Mesenteric fat pad (tissue), 1 donor: Measurements from ENCODE around the gene TMEM260. TPM values are rescaled to one million over a fixed set of nuclear protein-coding genes. Genes with fewer than 3 reads are reported as not detected.
"Not testable (repeated sequence)": the region's sequence is repeated elsewhere in the genome, so short reads cannot be mapped to it uniquely, and the experiment has no call there.

Experiments
- DNase-seq: peaks from one replicate; pipeline ENCODE4 v3.0.0-alpha.2; 2020; ENCODE audit warnings: low spot score
- total RNA-seq: library from RNA; stranded (reverse); fragmentation: NEBNext Ultra II Directional; extraction: Animal tissue kit (Norgen Biotek cat#: 25700); gene quantifications from one replicate; pipeline ENCODE4 v1.2.1, GENCODE V29; 2021
- donor health status: DM: yes; HTN: yes; CAD: no.

Gene TMEM260
- total RNA-seq, 1 donor from 2014 or later: 11.9 TPM

- DNase-seq: no peak
Observed at GRCh38 chr14:56598519-56598918, 18.9 kb downstream of the TMEM260 start.

- DNase-seq: no peak
Observed at GRCh38 chr14:56603648-56604047, 24.1 kb downstream of the TMEM260 start.

DNA sequence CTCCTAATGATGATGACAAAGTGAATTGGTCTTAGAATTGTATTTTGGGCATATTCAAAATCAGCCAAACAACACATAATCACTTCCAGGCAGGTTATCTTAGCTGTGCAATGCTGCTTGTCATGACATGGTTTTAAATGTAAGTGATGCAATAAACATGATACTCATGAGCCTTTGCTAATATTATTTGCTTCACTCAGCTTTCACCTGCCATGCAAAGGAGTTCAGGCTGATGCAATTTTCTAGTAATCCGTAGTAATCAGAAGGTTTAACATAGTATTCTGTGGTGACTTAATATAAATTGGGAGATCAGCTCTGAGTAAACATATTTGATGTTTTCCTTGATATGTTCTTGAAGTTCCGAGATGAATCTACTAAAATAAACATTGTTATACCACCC is 29.1 kb downstream of the TMEM260 start:
- DNase-seq: no peak

DNA sequence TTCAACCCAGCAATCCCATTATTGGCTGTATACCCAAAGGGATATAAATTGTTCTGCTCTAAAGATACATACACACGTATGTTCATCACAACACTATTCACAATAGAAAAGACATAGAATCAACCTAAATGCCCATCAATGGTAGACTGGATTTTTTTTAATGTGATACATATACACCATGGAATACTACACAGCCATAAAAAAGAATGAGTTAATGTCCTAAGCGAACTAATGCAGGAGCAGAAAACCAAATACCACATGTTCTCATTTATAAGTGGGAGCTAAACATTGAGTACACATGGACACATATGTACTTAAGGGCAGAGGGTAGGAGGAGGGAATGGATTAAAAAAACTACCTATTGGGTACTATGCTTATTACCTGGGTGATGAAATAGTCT is 32.1 kb downstream of the TMEM260 start:
- DNase-seq: not testable (repeated sequence)

- no peak for DNase-seq
Observed at GRCh38 chr14:56617084-56617483, 37.5 kb downstream of the TMEM260 start.

DNA sequence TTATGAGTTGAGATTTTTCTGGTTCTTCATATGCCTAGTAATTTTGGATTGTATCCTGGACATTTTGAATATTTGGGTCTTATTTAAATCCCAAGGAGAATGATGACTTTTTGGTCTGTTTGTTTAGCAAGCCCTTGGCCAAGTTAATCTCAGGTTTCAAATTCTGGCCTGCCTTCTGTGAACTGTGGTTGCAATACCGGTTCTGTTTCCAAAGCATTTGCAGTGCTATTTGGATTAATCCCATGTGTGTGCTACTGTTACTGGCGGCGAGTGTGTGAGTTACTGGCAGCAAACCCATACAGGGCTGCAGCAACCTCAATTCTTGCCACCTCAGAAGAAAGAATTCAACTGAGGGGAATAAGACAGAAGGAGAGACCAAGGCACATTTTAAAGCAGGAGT is 51.1 kb downstream of the TMEM260 start:
- DNase-seq: no peak

GRCh38 chr14:56632195-56632594 is 52.6 kb downstream of the TMEM260 start:
- DNase-seq: no peak

DNA sequence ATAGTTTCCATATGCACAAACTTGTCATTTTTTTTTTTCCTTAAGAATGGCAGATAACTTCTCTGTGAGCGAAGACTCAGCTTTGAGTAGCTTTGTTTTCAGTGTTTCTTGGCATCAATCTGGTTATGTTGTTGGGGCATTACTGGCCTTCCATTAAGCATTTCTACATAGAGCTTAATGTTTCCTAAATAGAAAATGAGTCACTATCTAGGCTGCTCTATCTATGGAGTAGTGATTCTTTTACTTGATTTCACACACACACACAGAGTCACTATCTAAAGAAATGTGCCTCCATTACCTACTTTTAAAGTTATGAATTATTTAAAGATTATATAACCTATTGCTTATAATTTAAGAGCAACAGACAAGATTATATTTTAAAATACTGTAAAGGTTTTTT is 53.9 kb downstream of the TMEM260 start:
- DNase-seq: no peak

DNA sequence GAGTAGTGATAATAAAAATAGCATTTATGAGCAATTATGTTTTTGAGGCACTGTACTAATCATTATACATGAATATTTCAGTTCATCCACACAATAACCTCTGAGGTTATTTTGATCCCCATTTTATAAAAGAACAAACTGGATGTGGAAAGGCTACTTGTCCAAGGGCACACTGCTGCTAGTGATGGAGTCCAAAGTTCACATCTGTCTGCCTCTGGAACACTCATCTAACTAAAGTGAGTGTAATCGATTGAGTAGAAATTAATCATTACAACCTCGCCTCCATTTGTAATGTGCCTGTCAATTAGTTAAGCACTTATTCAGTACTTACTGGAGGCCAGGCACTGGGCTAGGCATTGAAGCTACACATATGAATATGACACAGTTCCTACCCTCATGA is 55.4 kb downstream of the TMEM260 start:
- no peak for DNase-seq

DNA sequence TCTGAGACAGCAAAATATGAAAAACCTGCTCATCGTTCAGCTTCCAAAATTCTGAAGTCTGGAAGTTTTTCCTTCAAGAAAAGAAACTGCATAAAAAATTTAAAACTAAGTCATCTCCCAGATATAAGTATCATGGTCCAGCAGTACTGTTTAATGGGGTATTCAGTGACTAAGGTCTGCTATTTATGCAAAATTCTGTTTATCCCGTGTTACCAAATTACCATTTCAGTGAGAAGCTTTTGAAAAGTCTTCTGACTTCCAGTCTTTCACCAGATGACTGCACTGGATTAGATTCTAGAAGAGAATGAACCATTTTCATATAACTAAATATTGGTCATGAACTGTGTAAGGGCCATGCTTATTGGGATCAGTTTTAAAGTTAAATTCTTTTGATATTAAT is 67.9 kb downstream of the TMEM260 start:
- DNase-seq: no peak

DNA sequence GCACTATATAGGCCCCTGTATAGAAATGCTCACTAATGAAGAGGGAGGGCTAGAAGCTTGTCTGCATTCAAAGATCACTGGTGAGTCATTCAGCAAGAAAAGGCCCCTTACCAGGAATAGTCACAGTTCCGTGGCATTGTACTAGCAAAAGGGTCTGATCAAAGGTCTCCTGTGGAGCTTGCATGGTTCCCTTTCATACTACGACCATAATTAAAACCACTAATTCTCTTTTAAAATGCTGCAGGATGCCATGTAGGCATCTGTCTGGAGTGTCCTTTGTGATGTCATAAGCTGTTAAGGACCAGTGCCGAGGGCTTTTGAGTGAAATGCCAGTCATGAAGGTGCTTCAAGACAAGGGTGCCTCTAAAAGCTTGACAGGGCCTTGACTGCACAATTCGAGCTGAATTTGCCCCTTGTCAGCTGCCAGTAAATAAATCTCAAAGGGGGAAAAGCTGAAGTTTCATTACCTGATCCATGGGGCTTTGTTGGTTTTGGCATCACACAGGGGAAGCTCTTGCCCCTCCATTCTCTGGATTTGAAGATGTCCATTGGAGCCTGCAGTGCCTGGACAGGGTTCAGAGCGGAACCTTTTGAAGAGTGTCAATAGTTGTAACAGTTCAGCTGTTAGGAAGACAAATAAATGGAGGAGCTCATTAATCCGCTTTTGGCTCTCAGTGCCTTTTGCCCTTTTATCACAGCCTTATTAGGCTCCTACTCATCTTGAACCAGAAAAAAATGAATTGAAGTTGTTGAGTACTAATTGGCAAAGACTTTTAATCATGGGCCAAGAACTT is 69.1 kb downstream of the TMEM260 start:
- DNase-seq: no peak

- no peak for DNase-seq
Observed at GRCh38 chr14:56649382-56649781, 69.8 kb downstream of the TMEM260 start.

- DNase-seq: no peak
Observed at GRCh38 chr14:56650048-56650447, 70.5 kb downstream of the TMEM260 start.

DNA sequence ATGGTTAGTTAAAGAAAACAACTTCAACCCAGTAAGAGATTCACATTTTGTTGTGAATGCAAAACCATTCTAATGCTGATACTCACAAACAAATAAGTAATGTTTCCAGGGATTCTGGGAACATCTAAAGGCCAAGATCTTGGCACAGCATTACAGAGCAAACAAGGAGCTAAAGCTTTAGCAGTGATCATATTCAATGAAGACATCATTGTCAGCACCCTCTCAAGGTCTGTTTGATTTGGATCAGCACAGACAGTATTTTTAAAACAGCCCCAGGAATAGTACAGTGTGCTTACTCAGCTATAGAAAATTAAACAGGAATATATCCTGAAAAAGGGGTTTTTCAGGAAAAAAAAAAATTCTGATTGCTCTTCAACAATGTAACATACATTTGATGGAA is 71.4 kb downstream of the TMEM260 start:
- no peak for DNase-seq

DNA sequence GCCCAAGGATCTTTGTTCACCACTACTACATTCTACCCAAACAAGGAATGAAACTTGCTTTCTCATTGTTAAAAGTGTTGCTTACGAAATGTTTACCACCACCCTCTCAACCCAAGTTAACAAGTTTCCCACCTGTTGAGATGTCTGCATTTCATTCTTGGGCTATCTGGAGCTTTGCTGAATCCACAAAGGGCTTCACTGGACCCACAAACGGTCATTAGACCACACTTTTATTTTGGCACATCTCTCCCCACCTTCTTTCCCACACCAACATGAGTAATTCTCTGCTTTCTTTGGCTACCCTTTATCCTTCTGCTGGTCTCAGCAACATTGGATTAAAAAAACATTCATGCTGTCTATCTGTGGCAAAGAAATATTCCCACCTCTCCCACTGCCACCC is 78.0 kb downstream of the TMEM260 start:
- no peak for DNase-seq

- no peak for DNase-seq
Observed at GRCh38 chr14:56659378-56659777, 79.8 kb downstream of the TMEM260 start.

DNA sequence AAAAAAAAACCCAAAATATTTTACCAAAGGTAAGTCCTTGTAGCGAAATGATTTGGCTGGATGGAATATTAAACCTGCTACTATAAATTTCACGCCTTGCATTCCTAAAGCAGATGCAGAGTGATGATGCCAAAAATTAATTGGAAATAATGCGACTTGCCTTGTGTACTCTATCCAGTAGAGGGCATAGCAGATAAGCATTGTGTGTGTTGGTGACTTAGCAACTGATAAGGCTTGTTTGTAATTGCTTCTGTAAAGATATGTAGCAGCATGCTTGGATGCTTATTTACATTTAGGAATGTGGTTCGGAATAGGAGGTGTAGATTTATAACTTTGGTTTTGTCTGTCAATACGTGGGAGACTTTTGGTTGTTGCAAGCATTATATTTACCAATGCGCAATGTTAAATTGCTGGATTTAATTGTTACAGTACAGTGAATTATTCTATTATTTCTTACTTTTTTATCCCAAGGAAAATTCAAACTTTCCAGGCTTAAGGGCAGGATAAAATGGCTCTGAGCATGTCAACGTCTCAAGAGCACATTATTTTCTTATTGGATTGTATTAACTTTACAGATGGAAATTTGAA is 80.5 kb downstream of the TMEM260 start:
- DNase-seq: no peak

DNA sequence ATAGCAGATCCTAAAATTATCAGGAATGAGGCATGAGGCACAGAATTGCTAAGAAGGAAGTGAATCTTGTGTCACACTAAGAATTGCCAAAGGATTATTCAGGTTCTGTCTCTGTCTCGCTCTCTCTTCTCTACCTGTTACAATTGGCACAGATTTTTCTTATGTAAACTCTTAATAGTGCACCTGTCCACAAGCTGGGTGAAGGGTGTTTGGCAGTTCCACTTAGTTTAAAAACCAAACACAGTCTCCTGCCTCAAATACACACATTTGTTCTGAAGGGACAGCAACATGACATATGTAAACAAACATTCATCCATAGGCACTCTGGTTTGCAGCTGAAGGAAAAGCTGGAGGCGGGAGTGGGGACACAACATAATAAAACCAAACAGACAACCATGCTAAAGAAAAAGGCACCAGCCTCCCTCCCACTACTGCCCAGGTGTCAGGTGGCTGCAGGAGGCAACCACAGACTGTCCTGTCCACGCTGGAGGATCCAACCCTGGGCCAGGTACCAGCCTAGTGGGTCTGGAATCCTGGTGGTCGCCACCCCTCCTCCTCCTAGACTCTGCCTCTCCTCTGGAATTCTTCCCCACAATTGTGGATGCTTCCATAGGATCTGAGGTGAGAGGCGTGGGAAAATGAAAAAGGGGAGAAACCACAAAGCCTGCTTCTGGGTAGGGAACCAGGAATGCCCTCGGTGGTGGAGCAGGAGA is 81.2 kb downstream of the TMEM260 start:
- DNase-seq: no peak

GRCh38 chr14:56661478-56661877 is 81.9 kb downstream of the TMEM260 start:
- DNase-seq: no peak

- no peak for DNase-seq
Observed at GRCh38 chr14:56664811-56665421, 85.3 kb downstream of the TMEM260 start.

GRCh38 chr14:56666294-56666693 is 86.7 kb downstream of the TMEM260 start:
- no peak for DNase-seq

DNA sequence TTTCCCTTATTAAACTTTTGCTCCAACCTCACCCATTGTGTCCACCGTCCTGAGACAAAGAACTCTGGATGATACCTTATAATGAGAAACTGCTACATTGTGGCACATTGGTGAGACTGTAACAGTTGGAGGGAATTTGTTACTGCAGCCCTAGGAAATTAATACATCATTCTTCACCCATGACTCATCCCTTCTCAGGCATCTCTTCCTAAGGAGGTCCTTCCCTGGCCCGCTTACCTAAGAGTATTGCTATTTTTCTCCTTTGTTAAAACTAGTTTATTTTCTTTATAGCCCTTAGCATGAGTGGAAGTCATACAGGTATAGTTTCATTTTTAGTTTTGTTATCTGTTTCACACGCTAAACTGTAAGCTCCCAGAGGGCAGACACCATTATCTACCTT is 87.1 kb downstream of the TMEM260 start:
- no peak for DNase-seq
